ENCODE data around the gene SCYL2. TPM values are rescaled to one million over a fixed set of nuclear protein-coding genes. Genes with fewer than 3 reads are reported as not detected.
"Not testable (repeated sequence)": the region's sequence is repeated elsewhere in the genome, so short reads cannot be mapped to it uniquely, and the experiment has no call there.

SCYL2 gene
- total and polyA plus RNA-seq, 10 of the 15 experiments (the other 5 are each of a cell fraction or from before 2014, with no cell fraction given) = 5.4 to 34.3 (median 26.9) TPM

DNA sequence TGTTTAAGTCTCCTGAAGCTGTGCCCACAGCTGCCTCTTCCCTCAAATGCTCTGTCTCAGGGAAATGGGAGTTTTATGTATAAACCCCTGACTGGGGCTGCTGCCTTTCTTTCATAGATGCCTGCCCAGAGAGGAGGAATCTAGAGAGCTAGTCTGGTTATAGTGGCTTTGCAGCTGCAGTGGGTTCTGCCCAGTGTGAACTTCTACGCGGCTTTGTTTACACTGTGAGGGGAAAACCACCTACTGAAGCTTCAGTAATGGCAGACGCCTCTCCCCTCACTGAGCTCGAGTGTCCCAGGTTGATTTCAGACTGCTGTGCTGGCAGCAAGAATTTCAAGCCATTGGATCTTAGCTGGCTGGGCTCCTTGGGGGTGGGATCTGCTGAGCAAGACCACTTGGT is 36.9 kb downstream of the SCYL2 start:
- Histone ChIP-seq H2AFZ (ENCODE audit: control insufficient read depth, low read depth, low read length) (no peak overlapping the region), H3K4me1 (ENCODE audit: control insufficient read depth, insufficient read depth, low read length) (no peaks in the 10 kb centered on the region), H3K9me3 (replicated peaks; ENCODE audit: control insufficient read depth, insufficient read depth, low read length) (peaks cover 2% of the 10 kb centered on the region; the same call in 1 of the 3 replicates), H3K4me2 (ENCODE audit: control insufficient read depth, insufficient read depth) (no peak overlapping the region), H3K9ac (ENCODE audit: control insufficient read depth, insufficient read depth, low read length) (no peak overlapping the region), H3K27ac (ENCODE audit: control insufficient read depth, insufficient read depth) (no peak overlapping the region), H3K4me3 (no peak overlapping the region), H3K79me2 (ENCODE audit: control insufficient read depth, insufficient read depth, low read length) (no peaks in the 10 kb centered on the region), H4K20me1 (ENCODE audit: control insufficient read depth, insufficient read depth) (no peaks in the 10 kb centered on the region), H3K27me3 (replicated peaks in 1 of 2; ENCODE audit: control insufficient read depth in 2 of 2, insufficient read depth in 2 of 2, low read length in 1 of 2) (no peaks in the 10 kb centered on the region), H3K36me3 (ENCODE audit: control insufficient read depth in 2 of 2, insufficient read depth in 2 of 2, low read length in 1 of 2) (peaks cover 5% of the 10 kb centered on the region in 2 experiments; a peak in 2 of 4 replicates)
- ChIA-PET POLR2A (interaction anchor here (0.6 kb wide), 1 partner anchor 28 kb away, joined by 4 read pairs; no protein-coding TSS in a partner anchor), SMC1A (ENCODE audit: uncharacterized antibody, unreplicated experiment) (no interaction called here), RAD21 (ENCODE audit: unreplicated experiment) (no interaction called here), CTCF (no interaction called here)
- FAIRE-seq (no peak), DNase-seq (ENCODE audit: low read depth, low spot score) (no peak), ATAC-seq (no peak)
- in situ Hi-C loops (cut with MboI) = no loop called here
- intact Hi-C loops (cut with micrococcal nuclease; ENCODE audit: unreplicated experiment) = no loop called here
- 97% methylated on average over 4 of the region's 4 CpGs for WGBS (ENCODE audit: insufficient coverage, insufficient replicate concordance, low lambda C conversion rate, missing lambda C conversion rate)
- TF ChIP-seq, protein P1, sequence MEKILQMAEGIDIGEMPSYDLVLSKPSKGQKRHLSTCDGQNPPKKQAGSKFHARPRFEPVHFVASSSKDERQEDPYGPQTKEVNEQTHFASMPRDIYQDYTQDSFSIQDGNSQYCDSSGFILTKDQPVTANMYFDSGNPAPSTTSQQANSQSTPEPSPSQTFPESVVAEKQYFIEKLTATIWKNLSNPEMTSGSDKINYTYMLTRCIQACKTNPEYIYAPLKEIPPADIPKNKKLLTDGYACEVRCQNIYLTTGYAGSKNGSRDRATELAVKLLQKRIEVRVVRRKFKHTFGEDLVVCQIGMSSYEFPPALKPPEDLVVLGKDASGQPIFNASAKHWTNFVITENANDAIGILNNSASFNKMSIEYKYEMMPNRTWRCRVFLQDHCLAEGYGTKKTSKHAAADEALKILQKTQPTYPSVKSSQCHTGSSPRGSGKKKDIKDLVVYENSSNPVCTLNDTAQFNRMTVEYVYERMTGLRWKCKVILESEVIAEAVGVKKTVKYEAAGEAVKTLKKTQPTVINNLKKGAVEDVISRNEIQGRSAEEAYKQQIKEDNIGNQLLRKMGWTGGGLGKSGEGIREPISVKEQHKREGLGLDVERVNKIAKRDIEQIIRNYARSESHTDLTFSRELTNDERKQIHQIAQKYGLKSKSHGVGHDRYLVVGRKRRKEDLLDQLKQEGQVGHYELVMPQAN (conservative IDR thresholded peaks at IDR 0.05) = no peak
- no peak for TF ChIP-seq ZNF217 (IDR thresholded peaks at IDR 0.05)
- no peak for TF ChIP-seq CBX5 (IDR thresholded peaks at IDR 0.05; ENCODE audit: low read depth)
- no peak for TF ChIP-seq CEBPB (IDR thresholded peaks at IDR 0.05; ENCODE audit: borderline replicate concordance in 1 of 2, low read depth in 2 of 2, low read length in 2 of 2)
- TF ChIP-seq, protein P2, sequence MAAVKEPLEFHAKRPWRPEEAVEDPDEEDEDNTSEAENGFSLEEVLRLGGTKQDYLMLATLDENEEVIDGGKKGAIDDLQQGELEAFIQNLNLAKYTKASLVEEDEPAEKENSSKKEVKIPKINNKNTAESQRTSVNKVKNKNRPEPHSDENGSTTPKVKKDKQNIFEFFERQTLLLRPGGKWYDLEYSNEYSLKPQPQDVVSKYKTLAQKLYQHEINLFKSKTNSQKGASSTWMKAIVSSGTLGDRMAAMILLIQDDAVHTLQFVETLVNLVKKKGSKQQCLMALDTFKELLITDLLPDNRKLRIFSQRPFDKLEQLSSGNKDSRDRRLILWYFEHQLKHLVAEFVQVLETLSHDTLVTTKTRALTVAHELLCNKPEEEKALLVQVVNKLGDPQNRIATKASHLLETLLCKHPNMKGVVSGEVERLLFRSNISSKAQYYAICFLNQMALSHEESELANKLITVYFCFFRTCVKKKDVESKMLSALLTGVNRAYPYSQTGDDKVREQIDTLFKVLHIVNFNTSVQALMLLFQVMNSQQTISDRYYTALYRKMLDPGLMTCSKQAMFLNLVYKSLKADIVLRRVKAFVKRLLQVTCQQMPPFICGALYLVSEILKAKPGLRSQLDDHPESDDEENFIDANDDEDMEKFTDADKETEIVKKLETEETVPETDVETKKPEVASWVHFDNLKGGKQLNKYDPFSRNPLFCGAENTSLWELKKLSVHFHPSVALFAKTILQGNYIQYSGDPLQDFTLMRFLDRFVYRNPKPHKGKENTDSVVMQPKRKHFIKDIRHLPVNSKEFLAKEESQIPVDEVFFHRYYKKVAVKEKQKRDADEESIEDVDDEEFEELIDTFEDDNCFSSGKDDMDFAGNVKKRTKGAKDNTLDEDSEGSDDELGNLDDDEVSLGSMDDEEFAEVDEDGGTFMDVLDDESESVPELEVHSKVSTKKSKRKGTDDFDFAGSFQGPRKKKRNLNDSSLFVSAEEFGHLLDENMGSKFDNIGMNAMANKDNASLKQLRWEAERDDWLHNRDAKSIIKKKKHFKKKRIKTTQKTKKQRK (IDR thresholded peaks at IDR 0.05; ENCODE audit: low read depth, low read length) = no peak
- no peak for TF ChIP-seq YY1 (IDR thresholded peaks at IDR 0.05; ENCODE audit: low read depth, low read length)
- no TSS peak for BruUV-seq (replicated peaks)

DNA sequence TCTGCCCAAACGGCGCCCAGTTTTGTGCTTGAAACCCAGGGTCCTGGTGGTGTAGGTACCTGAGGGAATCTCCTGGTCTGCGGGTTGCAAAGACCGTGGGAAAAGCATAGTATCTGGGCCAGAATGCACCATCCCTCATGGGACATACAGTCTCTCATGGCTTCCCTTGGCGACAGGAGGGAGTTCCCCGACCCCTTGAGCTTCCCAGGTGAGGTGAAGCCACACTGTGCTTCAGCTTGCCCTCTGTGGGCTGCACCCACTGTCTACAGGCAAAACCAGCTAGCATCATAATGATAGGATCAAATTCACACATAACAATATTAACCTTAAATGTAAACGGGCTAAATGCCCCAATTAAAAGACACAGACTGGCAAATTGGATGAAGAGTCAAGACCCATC is 37.4 kb downstream of the SCYL2 start:
- H3K27me3 ChIP-seq (replicated peaks in 1 of 2; ENCODE audit: control insufficient read depth in 2 of 2, insufficient read depth in 2 of 2, low read length in 1 of 2); H3K36me3 ChIP-seq (ENCODE audit: control insufficient read depth in 2 of 2, insufficient read depth in 2 of 2, low read length in 1 of 2); DNase-seq (ENCODE audit: low read depth, low spot score); H2AFZ ChIP-seq (ENCODE audit: control insufficient read depth, low read depth, low read length); H3K79me2 ChIP-seq (ENCODE audit: control insufficient read depth, insufficient read depth, low read length); intact Hi-C loops (cut with micrococcal nuclease; ENCODE audit: unreplicated experiment); SMC1A ChIA-PET (ENCODE audit: uncharacterized antibody, unreplicated experiment); ATAC-seq; H3K4me3 ChIP-seq; H4K20me1 ChIP-seq (ENCODE audit: control insufficient read depth, insufficient read depth); in situ Hi-C loops (cut with MboI); CTCF ChIA-PET; POLR2A ChIA-PET; H3K4me2 ChIP-seq (ENCODE audit: control insufficient read depth, insufficient read depth); H3K4me1 ChIP-seq (ENCODE audit: control insufficient read depth, insufficient read depth, low read length); H3K9ac ChIP-seq (ENCODE audit: control insufficient read depth, insufficient read depth, low read length); H3K27ac ChIP-seq (ENCODE audit: control insufficient read depth, insufficient read depth); BruUV-seq (replicated peaks); RAD21 ChIA-PET (ENCODE audit: unreplicated experiment); H3K9me3 ChIP-seq (replicated peaks; ENCODE audit: control insufficient read depth, insufficient read depth, low read length); FAIRE-seq: not testable (repeated sequence)
- WGBS (ENCODE audit: insufficient coverage, insufficient replicate concordance, low lambda C conversion rate, missing lambda C conversion rate) = 97% methylated on average over 7 of the region's 7 CpGs

Data from GM12878 (cell line).